ENCODE data around the gene PCDHGB4. TPM values are rescaled to one million over a fixed set of nuclear protein-coding genes. Genes with fewer than 3 reads are reported as not detected.
"Not testable (repeated sequence)": the region's sequence is repeated elsewhere in the genome, so short reads cannot be mapped to it uniquely, and the experiment has no call there.

Gene PCDHGB4
- total RNA-seq, result 10 to 100 TPM in 1 of 8 experiments, 1 to 10 TPM in 5, under 1 TPM in 2; 0.22 to 92.9 (median 1.4) TPM

DNA sequence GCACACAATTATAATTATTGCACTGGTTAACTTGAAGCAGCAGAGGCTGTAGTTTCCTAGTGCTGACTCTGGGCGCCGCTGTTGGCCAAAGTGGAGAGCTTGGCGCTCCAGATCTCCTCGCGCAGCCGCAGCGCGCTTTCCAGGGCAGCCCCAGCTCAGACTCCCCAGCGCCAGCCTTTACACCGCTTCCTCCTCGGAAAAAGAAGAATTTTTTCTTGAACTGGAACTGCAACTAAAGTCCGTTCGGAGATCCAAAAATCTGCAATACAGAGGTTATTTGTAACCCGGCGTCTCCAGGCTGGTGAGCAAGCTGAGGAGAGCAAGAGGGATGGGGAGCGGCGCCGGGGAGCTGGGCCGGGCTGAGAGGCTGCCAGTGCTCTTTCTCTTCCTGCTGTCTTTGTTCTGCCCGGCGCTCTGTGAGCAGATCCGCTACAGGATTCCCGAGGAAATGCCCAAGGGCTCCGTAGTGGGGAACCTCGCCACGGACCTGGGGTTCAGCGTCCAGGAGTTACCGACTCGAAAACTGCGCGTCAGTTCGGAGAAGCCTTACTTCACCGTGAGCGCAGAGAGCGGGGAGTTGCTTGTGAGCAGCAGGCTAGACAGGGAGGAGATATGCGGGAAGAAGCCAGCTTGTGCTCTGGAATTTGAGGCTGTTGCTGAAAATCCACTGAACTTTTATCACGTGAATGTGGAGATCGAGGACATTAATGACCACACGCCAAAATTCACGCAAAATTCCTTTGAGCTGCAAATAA lies at the start of gene PCDHGB4:
TSS of gene PCDHGB4 (plus strand) at position 142 of the 755 bp plus-strand sequence. CDS start at position 329, 187 bp downstream.
- 0 to 82% (median 48%) methylated on average over 2 to 12 of the region's 40 CpGs; no CpG with 5 or more reads in 4 of the 10 experiments for WGBS, 10 experiments
- in situ Hi-C loops (cut with MboI; ENCODE audit: low pct_unique_long_range_greater_than_20kb in 2 of 9, low sequenced_read_pairs in 9 of 9, unreplicated experiment in 9 of 9); H3K4me1 ChIP-seq (replicated peaks in 1 of 2); H3K27ac ChIP-seq: not testable (repeated sequence)
- H3K4me3 ChIP-seq, result peak within 1 kb of the TSS in 1 of 5 donors; percentile 46
- peak in 5 of 8 experiments; percentile 60 to 99 (median 74) for ATAC-seq (replicated peaks in 6 of 8)

DNA sequence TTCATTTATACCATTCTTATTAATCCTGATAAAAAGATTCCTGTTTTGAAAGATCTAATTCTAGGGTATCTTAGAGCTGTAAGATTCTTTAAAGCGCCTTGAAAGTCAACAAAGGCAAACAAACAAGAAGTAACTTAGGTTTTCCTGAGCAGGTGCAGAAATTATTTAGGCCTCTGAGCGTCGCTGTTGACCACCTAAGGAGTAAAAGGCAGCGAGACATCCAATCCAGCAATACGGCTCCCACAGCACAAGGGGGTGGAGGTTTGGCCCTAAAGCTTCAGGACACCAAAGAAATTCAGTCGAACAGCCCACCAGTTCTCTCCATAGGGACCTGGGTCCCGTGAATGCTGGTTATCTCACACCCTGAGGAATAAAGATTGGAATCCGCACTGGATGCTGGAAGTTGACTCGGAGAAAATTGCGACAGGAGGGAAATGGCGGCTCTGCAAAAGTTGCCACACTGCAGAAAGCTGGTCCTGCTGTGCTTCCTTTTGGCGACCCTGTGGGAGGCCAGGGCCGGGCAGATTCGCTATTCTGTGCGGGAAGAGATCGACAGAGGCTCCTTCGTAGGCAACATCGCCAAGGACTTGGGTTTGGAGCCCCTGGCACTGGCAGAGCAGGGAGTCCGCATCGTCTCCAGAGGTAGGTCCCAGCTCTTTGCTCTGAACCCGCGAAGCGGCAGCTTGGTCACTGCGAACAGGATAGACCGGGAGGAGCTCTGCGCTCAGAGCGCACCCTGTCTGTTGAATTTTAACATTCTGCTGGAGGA lies 48.8 kb upstream of the PCDHGB4 start, which contains the start of gene PCDHGA2:
TSS of gene PCDHGA2 (plus strand) at position 223 of the 769 bp plus-strand sequence.
- H3K4me3 ChIP-seq, result no peak within 1 kb of the TSS
- ATAC-seq (replicated peaks in 6 of 8), result peak in 1 of 8 experiments; percentile 52

DNA sequence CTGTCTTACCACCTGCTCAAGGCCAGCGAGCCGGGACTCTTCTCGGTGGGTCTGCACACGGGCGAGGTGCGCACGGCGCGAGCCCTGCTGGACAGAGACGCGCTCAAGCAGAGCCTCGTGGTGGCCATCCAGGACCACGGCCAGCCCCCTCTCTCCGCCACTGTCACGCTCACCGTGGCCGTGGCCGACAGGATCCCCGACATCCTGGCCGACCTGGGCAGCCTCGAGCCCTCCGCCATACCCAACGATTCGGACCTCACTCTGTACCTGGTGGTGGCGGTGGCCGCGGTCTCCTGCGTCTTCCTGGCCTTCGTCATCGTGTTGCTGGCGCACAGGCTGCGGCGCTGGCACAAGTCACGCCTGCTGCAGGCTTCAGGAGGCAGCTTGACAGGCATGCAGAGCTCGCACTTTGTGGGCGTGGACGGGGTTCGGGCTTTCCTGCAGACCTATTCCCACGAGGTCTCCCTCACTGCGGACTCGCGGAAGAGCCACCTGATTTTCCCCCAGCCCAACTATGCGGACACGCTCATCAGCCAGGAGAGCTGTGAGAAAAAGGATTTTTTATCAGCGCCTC lies 46.6 kb upstream of the PCDHGB4 start:
- H3K4me1 ChIP-seq (replicated peaks in 1 of 2); ATAC-seq (replicated peaks in 6 of 8); H3K4me3 ChIP-seq; H3K27ac ChIP-seq; in situ Hi-C loops (cut with MboI; ENCODE audit: low pct_unique_long_range_greater_than_20kb in 2 of 9, low sequenced_read_pairs in 9 of 9, unreplicated experiment in 9 of 9): not testable (repeated sequence)
- 19 to 100% (median 90%) methylated on average over 1 to 5 of the region's 45 CpGs; no CpG with 5 or more reads in 5 of the 10 experiments for WGBS, 10 experiments

More for the DNA sequence above, 48.8 kb upstream of the PCDHGB4 start, which contains the start of gene PCDHGA2:
- in situ Hi-C loops (cut with MboI; ENCODE audit: low pct_unique_long_range_greater_than_20kb in 2 of 9, low sequenced_read_pairs in 9 of 9, unreplicated experiment in 9 of 9), result no loop called here
- H3K27ac ChIP-seq, result no peak within 1 kb of the TSS
- no peaks in the 10 kb centered on the region for H3K4me1 ChIP-seq (replicated peaks in 1 of 2)
- WGBS, 10 experiments, result 18 to 91% (median 70%) methylated on average over 2 to 26 of the region's 27 CpGs; no CpG with 5 or more reads in 1 of the 10 experiments

DNA sequence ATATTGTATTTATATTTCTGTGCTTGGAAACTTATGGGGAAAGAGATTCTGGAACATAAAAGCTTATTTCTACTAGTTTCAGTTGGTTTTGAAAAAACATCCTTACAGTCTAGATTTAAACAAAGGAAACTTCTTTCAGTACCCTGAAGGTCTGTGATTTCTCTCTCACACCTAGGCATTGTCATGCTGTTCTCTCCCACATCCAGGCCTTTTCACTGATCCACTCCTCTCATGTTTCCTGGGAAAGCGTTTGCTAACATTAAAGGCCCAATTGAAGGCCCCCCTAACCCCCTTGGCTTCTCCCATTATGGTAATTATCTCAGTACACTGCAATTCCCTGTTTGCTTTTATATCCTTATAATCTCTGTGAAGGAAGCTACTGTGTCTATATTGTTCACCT lies 44.7 kb upstream of the PCDHGB4 start:
- Histone ChIP-seq H3K4me1 (replicated peaks in 1 of 2) (no peaks in the 10 kb centered on the region), H3K27ac (no peak overlapping the region), H3K4me3 (no peak overlapping the region)
- ATAC-seq (replicated peaks in 6 of 8), result no peak
- in situ Hi-C loops (cut with MboI; ENCODE audit: low pct_unique_long_range_greater_than_20kb in 2 of 9, low sequenced_read_pairs in 9 of 9, unreplicated experiment in 9 of 9), result no loop called here
- WGBS, 10 experiments, result 0 to 50% (median 29%) methylated on average over 1 of the region's 1 CpG; no CpG with 5 or more reads in 3 of the 10 experiments

DNA sequence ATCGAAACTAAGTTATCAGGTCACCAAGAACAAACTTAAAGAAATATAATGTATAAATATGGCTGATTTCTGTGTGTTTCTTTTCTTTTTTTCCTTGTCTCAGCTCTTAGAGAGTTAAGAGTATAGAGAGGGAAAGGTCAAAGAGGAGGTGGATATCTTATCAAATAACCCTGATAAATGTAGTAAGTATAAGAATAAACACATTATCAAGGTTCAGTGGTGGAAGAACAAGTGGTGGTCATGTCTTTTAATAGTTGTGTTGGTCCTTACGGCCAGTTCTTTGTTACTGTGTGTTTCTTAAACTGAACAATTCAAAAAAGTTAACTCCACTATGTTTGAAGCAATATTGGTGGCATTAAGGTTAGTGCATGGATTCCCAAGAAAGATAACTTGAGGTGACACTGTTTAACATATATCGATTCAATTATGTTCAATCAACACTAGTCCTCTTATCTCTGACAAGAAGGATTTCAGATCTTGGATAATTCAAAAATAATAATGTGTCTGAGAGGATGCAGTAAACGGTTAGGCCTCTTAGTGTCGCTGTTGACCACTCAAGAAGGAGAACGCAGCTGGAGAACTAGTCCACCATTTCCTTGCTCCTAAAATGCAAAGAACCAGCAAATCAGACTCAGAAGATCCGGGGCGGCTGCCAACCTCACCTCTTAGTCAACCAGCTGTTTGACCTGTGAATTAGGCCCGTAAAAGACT lies 44.1 kb upstream of the PCDHGB4 start, which contains the start of gene PCDHGA3:
TSS of gene PCDHGA3 (plus strand) at position 588 of the 711 bp plus-strand sequence. CDS start 205 bp downstream, outside the sequence.
- 14 to 100% (median 71%) methylated on average over 1 to 8 of the region's 9 CpGs for WGBS, 10 experiments
- in situ Hi-C loops (cut with MboI; ENCODE audit: low pct_unique_long_range_greater_than_20kb in 2 of 9, low sequenced_read_pairs in 9 of 9, unreplicated experiment in 9 of 9), result no loop called here
- peak in 3 of 8 experiments; percentile 12 to 69 (median 50) for ATAC-seq (replicated peaks in 6 of 8)
- H3K27ac ChIP-seq, result no peak within 1 kb of the TSS
- no peaks in the 10 kb centered on the region for H3K4me1 ChIP-seq (replicated peaks in 1 of 2)
- H3K4me3 ChIP-seq, result no peak within 1 kb of the TSS

DNA sequence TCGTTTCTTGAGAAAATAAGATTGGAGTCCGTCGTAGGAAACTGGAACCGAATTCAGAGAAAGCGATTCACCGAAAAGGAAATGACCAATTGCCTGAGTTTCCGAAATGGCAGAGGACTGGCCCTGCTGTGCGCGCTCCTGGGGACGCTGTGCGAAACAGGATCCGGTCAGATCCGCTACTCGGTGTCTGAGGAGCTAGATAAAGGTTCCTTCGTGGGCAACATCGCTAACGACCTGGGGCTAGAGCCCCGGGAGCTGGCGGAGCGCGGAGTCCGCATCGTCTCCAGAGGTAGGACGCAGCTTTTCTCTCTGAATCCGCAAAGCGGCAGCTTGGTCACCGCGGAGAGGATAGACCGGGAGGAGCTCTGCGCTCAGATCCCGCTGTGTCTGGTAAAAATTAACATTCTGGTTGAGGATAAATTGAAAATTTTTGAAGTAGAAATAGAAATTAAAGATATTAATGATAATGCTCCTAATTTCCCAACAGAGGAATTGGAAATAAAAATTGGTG lies 43.5 kb upstream of the PCDHGB4 start:
- WGBS, 10 experiments, result 7 to 92% (median 80%) methylated on average over 1 to 30 of the region's 31 CpGs; no CpG with 5 or more reads in 1 of the 10 experiments
- Histone ChIP-seq H3K4me3 (no peak overlapping the region), H3K27ac (no peak overlapping the region), H3K4me1 (replicated peaks in 1 of 2) (no peaks in the 10 kb centered on the region)
- peak in 2 of 8 experiments; percentile 43 to 60 for ATAC-seq (replicated peaks in 6 of 8)
- in situ Hi-C loops (cut with MboI; ENCODE audit: low pct_unique_long_range_greater_than_20kb in 2 of 9, low sequenced_read_pairs in 9 of 9, unreplicated experiment in 9 of 9), result no loop called here

DNA sequence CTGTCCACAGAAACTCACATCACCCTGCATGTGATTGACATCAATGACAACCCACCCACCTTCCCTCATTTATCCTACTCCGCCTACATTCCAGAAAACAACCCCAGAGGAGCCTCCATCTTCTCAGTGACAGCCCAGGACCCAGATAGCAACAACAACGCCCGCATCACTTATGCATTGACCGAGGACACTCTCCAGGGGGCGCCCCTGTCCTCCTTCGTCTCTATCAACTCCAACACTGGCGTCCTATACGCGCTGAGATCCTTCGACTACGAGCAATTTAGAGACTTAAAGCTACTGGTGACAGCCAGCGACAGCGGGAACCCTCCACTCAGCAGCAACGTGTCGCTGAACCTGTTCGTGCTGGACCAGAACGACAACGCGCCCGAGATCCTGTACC lies 42.2 kb upstream of the PCDHGB4 start:
- H3K27ac ChIP-seq, result no peak overlapping the region
- 83 to 100% methylated on average over 3 to 7 of the region's 20 CpGs; no CpG with 5 or more reads in 8 of the 10 experiments for WGBS, 10 experiments
- ATAC-seq (replicated peaks in 6 of 8), result no peak
- no peak overlapping the region for H3K4me3 ChIP-seq
- no peaks in the 10 kb centered on the region for H3K4me1 ChIP-seq (replicated peaks in 1 of 2)
- in situ Hi-C loops (cut with MboI; ENCODE audit: low pct_unique_long_range_greater_than_20kb in 2 of 9, low sequenced_read_pairs in 9 of 9, unreplicated experiment in 9 of 9), result no loop called here

DNA sequence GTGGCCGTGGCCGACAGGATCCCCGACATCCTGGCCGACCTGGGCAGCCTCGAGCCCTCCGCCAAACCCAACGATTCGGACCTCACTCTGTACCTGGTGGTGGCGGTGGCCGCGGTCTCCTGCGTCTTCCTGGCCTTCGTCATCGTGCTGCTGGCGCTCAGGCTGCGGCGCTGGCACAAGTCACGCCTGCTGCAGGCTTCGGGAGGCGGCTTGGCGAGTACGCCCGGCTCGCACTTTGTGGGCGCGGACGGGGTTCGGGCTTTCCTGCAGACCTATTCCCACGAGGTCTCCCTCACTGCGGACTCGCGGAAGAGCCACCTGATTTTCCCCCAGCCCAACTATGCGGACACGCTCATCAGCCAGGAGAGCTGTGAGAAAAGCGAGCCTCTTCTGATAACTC lies 41.5 kb upstream of the PCDHGB4 start:
- ATAC-seq (replicated peaks in 6 of 8); H3K27ac ChIP-seq; H3K4me1 ChIP-seq (replicated peaks in 1 of 2); H3K4me3 ChIP-seq; in situ Hi-C loops (cut with MboI; ENCODE audit: low pct_unique_long_range_greater_than_20kb in 2 of 9, low sequenced_read_pairs in 9 of 9, unreplicated experiment in 9 of 9): not testable (repeated sequence)
- 89 to 100% methylated on average over 1 to 3 of the region's 35 CpGs; no CpG with 5 or more reads in 8 of the 10 experiments for WGBS, 10 experiments

DNA sequence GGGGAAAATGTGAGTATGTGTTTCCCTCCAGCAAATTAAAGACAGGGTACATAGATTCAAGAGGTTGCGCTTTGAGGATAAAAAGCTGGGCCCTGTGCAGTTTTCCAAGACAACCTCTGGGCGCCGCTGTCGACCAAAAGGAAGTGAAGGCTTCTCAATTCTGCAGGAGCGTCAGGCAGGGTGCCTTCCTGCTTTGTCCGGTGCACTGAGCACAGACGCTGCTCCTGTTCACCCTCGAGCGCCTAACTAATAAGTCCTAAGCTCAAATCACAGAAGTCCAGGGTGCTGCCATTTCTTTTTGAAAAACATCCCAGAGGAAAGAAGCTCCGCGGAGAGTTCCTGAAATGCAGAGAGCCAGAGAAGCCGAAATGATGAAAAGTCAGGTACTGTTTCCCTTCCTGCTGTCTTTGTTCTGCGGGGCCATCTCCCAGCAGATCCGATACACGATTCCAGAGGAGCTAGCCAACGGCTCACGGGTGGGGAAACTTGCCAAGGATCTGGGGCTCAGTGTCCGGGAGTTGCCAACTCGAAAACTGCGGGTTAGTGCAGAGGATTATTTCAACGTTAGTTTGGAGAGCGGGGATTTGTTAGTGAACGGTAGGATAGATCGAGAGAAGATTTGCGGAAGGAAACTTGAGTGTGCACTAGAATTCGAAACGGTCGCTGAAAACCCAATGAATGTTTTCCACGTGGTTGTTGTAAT lies 37.4 kb upstream of the PCDHGB4 start, which contains the start of gene PCDHGB1:
TSS of gene PCDHGB1 (plus strand) at position 183 of the 703 bp plus-strand sequence. CDS start at position 345, 162 bp downstream.
- 20 to 95% (median 52%) methylated on average over 4 to 27 of the region's 29 CpGs; no CpG with 5 or more reads in 1 of the 10 experiments for WGBS, 10 experiments
- in situ Hi-C loops (cut with MboI; ENCODE audit: low pct_unique_long_range_greater_than_20kb in 2 of 9, low sequenced_read_pairs in 9 of 9, unreplicated experiment in 9 of 9), result no loop called here
- H3K4me3 ChIP-seq, result no peak within 1 kb of the TSS
- H3K27ac ChIP-seq, result no peak within 1 kb of the TSS
- ATAC-seq (replicated peaks in 6 of 8), result peak in 2 of 8 experiments; percentile 42 to 91
- H3K4me1 ChIP-seq (replicated peaks in 1 of 2), result no peaks in the 10 kb centered on the region

DNA sequence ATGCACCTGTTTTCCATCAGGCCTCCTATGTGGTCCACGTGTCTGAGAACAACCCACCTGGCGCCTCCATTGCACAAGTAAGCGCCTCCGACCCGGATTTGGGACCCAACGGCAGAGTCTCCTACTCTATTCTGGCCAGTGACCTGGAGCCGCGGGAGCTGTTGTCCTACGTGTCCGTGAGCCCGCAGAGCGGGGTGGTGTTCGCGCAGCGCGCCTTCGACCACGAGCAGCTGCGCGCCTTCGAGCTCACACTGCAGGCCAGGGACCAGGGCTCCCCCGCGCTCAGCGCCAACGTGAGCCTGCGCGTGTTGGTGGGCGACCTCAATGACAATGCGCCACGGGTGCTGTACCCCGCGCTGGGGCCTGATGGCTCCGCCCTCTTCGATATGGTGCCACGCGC lies 35.9 kb upstream of the PCDHGB4 start:
- no peak overlapping the region for H3K4me3 ChIP-seq
- WGBS, 10 experiments, result 80 to 97% (median 93%) methylated on average over 1 to 10 of the region's 36 CpGs; no CpG with 5 or more reads in 7 of the 10 experiments
- in situ Hi-C loops (cut with MboI; ENCODE audit: low pct_unique_long_range_greater_than_20kb in 2 of 9, low sequenced_read_pairs in 9 of 9, unreplicated experiment in 9 of 9), result no loop called here
- ATAC-seq (replicated peaks in 6 of 8), result no peak
- H3K27ac ChIP-seq, result no peak overlapping the region
- H3K4me1 ChIP-seq (replicated peaks in 1 of 2), result no peaks in the 10 kb centered on the region

DNA sequence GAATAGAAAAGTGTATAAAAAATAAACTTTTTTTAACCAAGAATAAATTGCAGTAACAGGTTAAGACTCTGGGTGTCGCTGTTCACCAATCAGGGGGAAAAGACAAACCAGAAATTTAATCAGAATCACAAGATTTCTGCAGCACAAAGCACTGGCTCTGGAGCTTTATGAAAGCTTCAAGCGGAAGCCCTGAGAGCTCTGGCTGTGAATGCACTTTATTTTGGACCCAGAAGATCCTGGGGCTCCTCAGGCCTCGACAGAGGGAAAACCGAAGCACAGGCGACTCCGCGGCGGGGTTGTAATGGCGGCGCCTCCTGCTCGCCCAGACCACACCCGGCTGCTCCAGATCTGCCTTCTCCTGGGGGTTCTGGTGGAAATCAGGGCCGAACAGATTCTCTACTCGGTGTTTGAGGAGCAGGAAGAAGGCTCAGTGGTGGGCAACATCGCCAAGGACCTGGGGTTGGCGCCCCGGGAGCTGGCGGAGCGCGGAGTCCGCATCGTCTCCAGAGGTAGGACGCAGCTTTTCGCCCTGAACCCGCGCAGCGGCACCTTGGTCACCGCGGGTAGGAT lies 32.5 kb upstream of the PCDHGB4 start, which contains the start of gene PCDHGA4:
TSS of gene PCDHGA4 (plus strand) at position 122 of the 570 bp plus-strand sequence. CDS start at position 209, 87 bp downstream.
- H3K4me3 ChIP-seq, result no peak within 1 kb of the TSS
- H3K27ac ChIP-seq, result no peak within 1 kb of the TSS
- H3K4me1 ChIP-seq (replicated peaks in 1 of 2), result no peaks in the 10 kb centered on the region
- in situ Hi-C loops (cut with MboI; ENCODE audit: low pct_unique_long_range_greater_than_20kb in 2 of 9, low sequenced_read_pairs in 9 of 9, unreplicated experiment in 9 of 9), result no loop called here
- ATAC-seq (replicated peaks in 6 of 8), result peak in 1 of 8 experiments; percentile 23
- 0 to 90% (median 30%) methylated on average over 1 to 16 of the region's 29 CpGs; no CpG with 5 or more reads in 1 of the 10 experiments for WGBS, 10 experiments

All from motor neuron (in vitro differentiated cells).